GM21526 (cell line): Measurements from ENCODE around the gene AKR7A2.

ENCODE experiments used
- ATAC-seq: cut with Tn5 transposase; IDR thresholded peaks from one replicate; pipeline ENCODE4 v1.9.1; 2021; ENCODE audit warnings: moderate library complexity; ENCODE audit not compliant: unreplicated experiment, low FRiP score

Gene AKR7A2

GRCh38 chr1:19343617-19344350 lies 31.8 kb upstream of the AKR7A2 start:
- no peak for ATAC-seq

- ATAC-seq, result no peak
Observed at GRCh38 chr1:19342894-19343616, 31.1 kb upstream of the AKR7A2 start.

GRCh38 chr1:19342062-19342750 lies 30.3 kb upstream of the AKR7A2 start:
- no peak for ATAC-seq

GRCh38 chr1:19341201-19342061 lies 29.5 kb upstream of the AKR7A2 start:
- no peak for ATAC-seq

DNA sequence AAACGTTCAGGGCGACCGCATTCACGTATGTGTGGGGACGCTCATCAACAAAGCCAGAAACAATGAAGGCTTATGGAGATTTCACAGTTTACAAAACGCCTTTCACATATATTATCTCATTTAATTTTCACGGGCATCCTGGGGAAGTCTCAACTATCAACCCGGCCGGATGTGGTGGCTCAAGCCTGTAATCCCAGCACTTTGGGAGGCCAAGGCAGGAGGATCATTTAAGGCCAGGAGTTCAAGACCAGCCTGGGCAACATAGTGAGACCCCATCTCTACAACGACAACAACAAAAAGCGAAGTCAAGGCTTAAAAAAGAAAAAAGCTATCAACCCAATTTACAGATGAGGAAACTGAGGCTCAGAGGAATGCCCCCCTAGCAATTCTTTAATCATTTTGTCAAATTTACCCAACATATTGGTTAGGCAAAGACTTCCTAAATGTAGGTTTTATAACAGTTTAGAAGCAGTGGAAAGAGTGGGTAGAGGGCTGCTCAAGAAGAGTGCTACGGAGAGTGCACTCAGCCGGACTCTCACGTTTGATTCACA lies 28.5 kb upstream of the AKR7A2 start:
- no peak for ATAC-seq

- ATAC-seq, result no peak
Observed at GRCh38 chr1:19339214-19339861, 27.4 kb upstream of the AKR7A2 start.

DNA sequence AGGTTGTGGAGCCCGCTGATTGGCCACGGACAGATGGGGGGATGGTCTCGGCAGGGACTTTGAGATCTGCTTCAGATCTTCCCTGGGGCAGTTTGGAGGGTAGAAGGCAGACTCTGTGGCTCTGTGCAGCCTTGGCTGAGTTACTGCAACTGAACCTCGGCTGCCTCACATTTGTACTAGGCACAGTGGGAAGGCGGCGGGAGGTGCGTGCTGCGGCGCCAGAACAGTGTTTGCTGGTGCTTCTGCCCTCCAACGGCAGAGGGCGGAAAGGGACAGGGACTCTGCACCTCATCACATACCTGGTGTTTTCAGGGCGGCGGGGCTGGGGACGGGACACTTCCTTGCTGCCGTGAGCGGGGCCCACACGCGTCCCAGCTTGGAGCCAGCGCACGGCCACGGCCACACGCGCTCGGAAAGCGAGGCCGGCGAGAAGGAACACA lies 26.4 kb upstream of the AKR7A2 start:
- ATAC-seq, result no peak

DNA sequence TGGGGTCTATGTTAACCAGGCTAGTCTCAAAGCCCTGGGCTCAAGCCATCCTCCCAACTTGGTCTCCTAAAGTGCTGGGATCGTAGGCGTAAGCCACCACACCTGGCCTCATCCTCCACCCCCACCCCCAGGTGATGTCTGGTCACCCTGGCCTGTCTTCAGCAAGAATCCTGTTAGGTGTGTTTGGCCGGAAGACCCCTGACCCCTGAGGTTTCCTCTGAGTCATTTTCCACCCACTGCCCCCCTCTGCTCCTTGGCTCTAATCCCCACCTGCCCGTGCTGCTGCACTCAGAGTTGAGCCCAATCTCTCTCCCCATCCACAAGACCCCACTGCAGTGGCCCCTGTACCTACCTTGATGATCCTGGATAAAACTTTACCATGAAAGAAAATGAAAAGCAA lies 25.3 kb upstream of the AKR7A2 start:
- no peak for ATAC-seq

DNA sequence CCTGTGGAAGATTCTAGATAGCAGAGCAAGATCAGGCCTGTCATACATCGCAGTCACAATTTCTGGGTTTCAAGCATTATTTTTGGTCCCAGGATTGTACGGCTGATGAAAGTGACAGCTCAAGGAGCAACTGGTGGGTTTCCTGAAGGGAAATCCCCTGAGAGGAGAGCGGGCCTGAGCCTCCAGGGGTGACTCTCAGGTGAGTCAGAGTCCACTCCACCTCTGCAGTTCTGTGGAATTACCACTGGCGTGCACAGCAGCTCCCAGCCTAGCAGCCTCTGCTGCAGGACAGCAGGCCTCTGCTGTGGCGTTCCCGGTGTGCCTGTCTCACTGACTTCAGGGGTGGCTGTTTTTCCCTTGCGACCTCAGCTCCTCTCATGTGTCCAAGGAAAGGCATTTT lies 24.6 kb upstream of the AKR7A2 start:
- ATAC-seq, result no peak

- no peak for ATAC-seq
Observed at GRCh38 chr1:19333587-19334354, 21.8 kb upstream of the AKR7A2 start.

DNA sequence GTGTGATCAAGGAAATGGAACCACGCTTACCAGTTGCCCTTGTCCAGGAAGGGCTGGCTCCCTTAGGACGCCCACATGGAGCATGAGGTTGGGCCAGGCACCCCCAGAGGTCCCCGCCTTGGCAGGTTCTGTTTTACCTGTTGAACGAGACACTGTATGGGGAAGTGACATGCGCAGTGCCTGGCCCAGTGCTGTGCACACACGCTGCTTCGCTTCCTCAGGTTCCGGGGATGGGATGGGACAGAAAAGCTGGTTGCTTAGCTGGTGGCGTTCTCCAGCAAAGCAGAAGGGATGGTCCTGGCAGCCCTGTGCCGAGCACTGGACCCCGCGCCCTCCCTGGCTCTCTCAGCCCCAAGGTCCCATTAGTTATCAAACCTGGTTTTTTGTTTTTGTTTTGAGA lies 20.9 kb upstream of the AKR7A2 start:
- no peak for ATAC-seq

- ATAC-seq, result no peak
Observed at GRCh38 chr1:19331262-19331878, 19.4 kb upstream of the AKR7A2 start.

- no peak for ATAC-seq
Observed at GRCh38 chr1:19330449-19331135, 18.6 kb upstream of the AKR7A2 start.

DNA sequence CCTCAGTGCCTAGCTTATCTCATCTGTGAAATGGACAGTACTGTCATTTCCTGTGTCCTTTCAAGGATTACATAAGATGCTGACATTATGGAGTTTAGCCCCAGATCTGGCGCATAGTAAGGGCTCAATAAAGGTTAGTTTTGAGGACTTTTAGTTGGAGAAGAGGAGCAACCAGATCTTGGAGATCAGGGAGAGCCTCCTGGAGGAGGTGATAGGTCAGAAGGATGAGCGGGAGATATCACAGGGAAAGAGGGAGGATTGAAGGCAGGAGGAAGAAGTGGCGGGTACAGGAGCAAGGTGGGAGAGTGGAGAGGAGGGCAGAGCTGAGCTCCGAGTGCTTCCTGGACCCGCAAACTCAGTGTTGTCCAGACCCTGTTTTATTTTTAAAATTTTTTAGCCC lies 17.7 kb upstream of the AKR7A2 start:
- no peak for ATAC-seq

DNA sequence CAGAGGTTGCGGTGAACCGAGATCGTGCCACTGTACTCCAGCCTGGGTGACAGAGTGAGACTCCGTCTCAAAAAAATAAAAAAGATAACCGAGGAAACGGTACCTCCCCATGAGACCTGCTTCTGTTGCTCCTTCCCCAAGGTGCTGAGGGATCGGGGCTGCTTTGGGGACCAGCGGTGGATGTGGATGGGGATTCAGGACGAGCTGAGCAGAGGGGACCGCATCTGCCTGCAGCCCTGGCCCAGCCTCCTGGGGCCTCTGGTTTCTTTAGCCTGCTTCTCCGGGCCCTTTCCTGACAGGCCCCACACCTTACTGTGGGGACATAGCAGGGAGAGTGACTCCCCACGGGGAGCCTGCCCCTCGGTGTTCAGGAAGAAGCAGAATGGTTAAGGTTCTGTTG lies 17.2 kb upstream of the AKR7A2 start:
- no peak for ATAC-seq

GRCh38 chr1:19328486-19328885 lies 16.5 kb upstream of the AKR7A2 start:
- no peak for ATAC-seq

DNA sequence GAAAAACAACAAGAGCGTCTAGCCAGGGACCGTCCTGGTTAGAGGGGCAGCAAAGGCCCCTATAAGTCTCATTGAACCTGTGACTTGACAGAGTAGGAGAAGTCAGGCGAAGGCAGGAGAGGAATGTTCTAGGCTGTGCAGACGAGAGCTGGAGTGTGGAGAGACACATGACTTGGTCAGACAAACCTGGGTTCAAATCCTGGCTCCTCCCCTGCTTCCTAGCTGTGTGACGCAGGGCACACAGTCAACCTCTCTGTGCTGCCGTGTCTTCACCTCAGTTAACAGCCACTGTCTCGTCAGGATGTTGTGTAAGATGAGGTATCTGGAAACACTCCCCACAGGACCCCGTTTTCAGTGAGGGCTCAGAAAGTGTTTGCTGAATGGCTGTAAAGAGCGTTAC lies 15.8 kb upstream of the AKR7A2 start:
- no peak for ATAC-seq

DNA sequence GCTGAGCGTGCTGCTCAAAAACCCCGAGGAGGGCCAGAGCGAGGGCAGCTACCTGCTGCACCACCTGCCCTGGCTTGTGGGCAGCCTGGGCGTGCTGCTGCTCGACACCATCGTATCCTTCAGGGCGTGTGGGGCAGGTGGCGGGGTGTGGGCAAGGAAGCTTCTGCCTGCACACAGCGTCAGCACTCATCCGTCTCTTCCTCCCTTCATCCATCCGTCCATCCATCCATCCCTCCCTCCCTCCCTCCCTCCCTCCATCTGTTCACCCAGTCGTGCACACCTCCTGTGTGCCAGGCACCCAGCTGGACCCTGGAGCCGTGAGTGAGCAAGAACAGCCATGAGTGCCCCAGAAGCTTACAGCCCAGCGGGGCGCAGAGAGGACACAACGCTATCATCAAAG lies 15.4 kb upstream of the AKR7A2 start:
- ATAC-seq, result no peak
